ENCODE measurements around the gene RANBP17. TPM values are rescaled to one million over a fixed set of nuclear protein-coding genes. Genes with fewer than 3 reads are reported as not detected.
"Not testable (repeated sequence)": the region's sequence is repeated elsewhere in the genome, so short reads cannot be mapped to it uniquely, and the experiment has no call there.

RANBP17 gene
- total RNA-seq, 2 experiments from 2014 or later: not detected

GRCh38 chr5:171270136-171270535, 408.3 kb downstream of the RANBP17 start:
- H3K4me3 Mint-ChIP-seq: no peak overlapping the region
- no peaks in the 10 kb centered on the region for H3K9me3 Mint-ChIP-seq (ENCODE audit: low read depth)
- no peak for ATAC-seq
- H3K36me3 Mint-ChIP-seq: no peaks in the 10 kb centered on the region
- H3K27me3 Mint-ChIP-seq: peaks cover 27% of the 10 kb centered on the region
- no peak overlapping the region for H3K27ac Mint-ChIP-seq
- DNase-seq: no peak
- CTCF ChIA-PET: no interaction called here
- H3K4me1 Mint-ChIP-seq: peaks cover 14% of the 10 kb centered on the region

GRCh38 chr5:171271798-171272197, 410.0 kb downstream of the RANBP17 start:
- CTCF ChIA-PET: interaction anchor here (1.4 kb wide), 1 partner anchor 70 kb away, joined by 5 read pairs; no protein-coding TSS in a partner anchor
- H3K27me3 Mint-ChIP-seq: peaks cover 27% of the 10 kb centered on the region

GRCh38 chr5:171272996-171273970, 411.5 kb downstream of the RANBP17 start:
- Mint-ChIP-seq H3K9me3 (ENCODE audit: low read depth) (no peaks in the 10 kb centered on the region), H3K4me3 (no peak overlapping the region), H3K27ac (no peak overlapping the region), H3K27me3 (peaks cover 22% of the 10 kb centered on the region), H3K36me3 (no peaks in the 10 kb centered on the region), H3K4me1 (peaks cover 9% of the 10 kb centered on the region)
- CTCF ChIA-PET: interaction anchor here (0.8 to 1.4 kb wide), 3 partner anchors 61 to 768 kb away, joined by 3 to 8 read pairs (median 3); no protein-coding TSS in a partner anchor
- DNase-seq (peak; percentile 45), ATAC-seq (peak; percentile 36)

More at GRCh38 chr5:171271798-171272197, 410.0 kb downstream of the RANBP17 start:
- Mint-ChIP-seq H3K9me3 (ENCODE audit: low read depth) (no peaks in the 10 kb centered on the region), H3K27ac (no peak overlapping the region), H3K36me3 (no peaks in the 10 kb centered on the region), H3K4me1 (peaks cover 9% of the 10 kb centered on the region), H3K4me3 (no peak overlapping the region)
- DNase-seq: no peak
- ATAC-seq: no peak

- Mint-ChIP-seq H3K27me3 (peaks cover 35% of the 10 kb centered on the region), H3K4me1 (peaks cover 8% of the 10 kb centered on the region), H3K36me3 (no peaks in the 10 kb centered on the region), H3K9me3 (ENCODE audit: low read depth) (no peaks in the 10 kb centered on the region), H3K4me3 (no peak overlapping the region), H3K27ac (no peak overlapping the region)
- CTCF ChIA-PET: no interaction called here
- ATAC-seq (no peak), DNase-seq (no peak)
These were observed 414.2 kb downstream of the RANBP17 start for GRCh38 chr5:171275841-171276544.

GRCh38 chr5:171283753-171284152, 421.9 kb downstream of the RANBP17 start:
- H3K36me3 Mint-ChIP-seq: no peaks in the 10 kb centered on the region
- no peaks in the 10 kb centered on the region for H3K4me1 Mint-ChIP-seq
- CTCF ChIA-PET: no interaction called here
- ATAC-seq (no peak), DNase-seq (no peak)
- no peak overlapping the region for H3K27ac Mint-ChIP-seq
- no peaks in the 10 kb centered on the region for H3K9me3 Mint-ChIP-seq (ENCODE audit: low read depth)
- peaks cover 50% of the 10 kb centered on the region for H3K27me3 Mint-ChIP-seq
- no peak overlapping the region for H3K4me3 Mint-ChIP-seq

- ATAC-seq (no peak), DNase-seq (no peak)
- H3K27me3 Mint-ChIP-seq: peaks cover 47% of the 10 kb centered on the region
- no peak overlapping the region for H3K27ac Mint-ChIP-seq
- H3K36me3 Mint-ChIP-seq: no peaks in the 10 kb centered on the region
- CTCF ChIA-PET: interaction anchor here (2.1 kb wide), 1 partner anchor 78 kb away, joined by 7 read pairs; no protein-coding TSS in a partner anchor
- no peaks in the 10 kb centered on the region for H3K4me1 Mint-ChIP-seq
- H3K4me3 Mint-ChIP-seq: no peak overlapping the region
- no peaks in the 10 kb centered on the region for H3K9me3 Mint-ChIP-seq (ENCODE audit: low read depth)
These were observed 423.6 kb downstream of the RANBP17 start for GRCh38 chr5:171285465-171285864.

- CTCF ChIA-PET: no interaction called here
These were observed 426.2 kb downstream of the RANBP17 start for GRCh38 chr5:171288066-171288465.

DNA sequence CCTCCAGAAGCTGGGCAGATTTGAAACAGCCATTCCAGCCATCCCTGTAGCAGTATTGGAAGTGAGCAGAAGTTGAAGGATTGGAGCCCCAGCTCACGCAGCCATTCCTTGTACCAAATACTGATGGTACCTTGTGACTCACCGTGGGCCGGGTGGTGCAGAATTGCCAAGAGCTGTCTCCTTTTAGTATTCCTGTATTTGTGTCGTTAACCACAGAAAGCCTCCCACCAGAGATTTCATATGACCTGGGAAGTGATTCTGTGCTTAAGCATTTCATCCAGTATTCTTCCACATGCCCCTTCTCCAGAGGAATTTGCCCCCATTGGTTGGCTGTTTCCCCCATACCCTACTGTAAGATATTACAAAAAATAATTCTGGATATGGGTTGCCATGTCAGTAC, 429.6 kb downstream of the RANBP17 start:
- Mint-ChIP-seq H3K4me1 (no peaks in the 10 kb centered on the region), H3K27ac (no peak overlapping the region), H3K9me3 (ENCODE audit: low read depth) (no peaks in the 10 kb centered on the region), H3K4me3 (no peak overlapping the region), H3K36me3 (no peaks in the 10 kb centered on the region), H3K27me3 (peaks cover 42% of the 10 kb centered on the region)
- no peak for DNase-seq
- no peak for ATAC-seq
- CTCF ChIA-PET: interaction anchor here (1.2 kb wide), 1 partner anchor 84 kb away, joined by 3 read pairs; no protein-coding TSS in a partner anchor

More at GRCh38 chr5:171288066-171288465, 426.2 kb downstream of the RANBP17 start:
- H3K27ac Mint-ChIP-seq: no peak overlapping the region
- ATAC-seq: no peak
- H3K27me3 Mint-ChIP-seq: peaks cover 44% of the 10 kb centered on the region
- no peaks in the 10 kb centered on the region for H3K4me1 Mint-ChIP-seq
- no peaks in the 10 kb centered on the region for H3K9me3 Mint-ChIP-seq (ENCODE audit: low read depth)
- H3K36me3 Mint-ChIP-seq: no peaks in the 10 kb centered on the region
- DNase-seq: no peak
- no peak overlapping the region for H3K4me3 Mint-ChIP-seq

DNA sequence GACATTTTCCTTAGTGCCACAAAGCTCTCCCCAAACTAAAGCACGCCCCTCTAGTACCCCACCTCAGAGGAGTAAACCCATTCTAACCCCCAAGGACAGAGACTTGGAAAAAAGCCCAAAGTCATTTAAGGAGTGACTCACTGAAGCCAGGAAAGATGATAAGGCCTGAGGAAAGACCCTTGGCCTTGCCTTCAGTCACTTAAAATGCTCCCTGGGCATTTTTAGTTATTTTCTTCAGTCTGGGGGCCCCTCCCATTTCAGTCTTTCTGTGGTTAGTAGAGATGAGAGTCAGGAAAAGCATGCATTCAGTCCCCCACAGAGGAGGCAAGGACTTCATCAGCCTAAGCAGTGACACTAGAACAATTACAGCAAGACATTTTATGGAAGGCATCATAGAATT, 433.5 kb downstream of the RANBP17 start:
- no peak overlapping the region for H3K27ac Mint-ChIP-seq
- no peak for DNase-seq

GRCh38 chr5:171295801-171296200, 434.0 kb downstream of the RANBP17 start:
- H3K9me3 Mint-ChIP-seq (ENCODE audit: low read depth): no peaks in the 10 kb centered on the region
- CTCF ChIA-PET: no interaction called here
- H3K36me3 Mint-ChIP-seq: no peaks in the 10 kb centered on the region
- H3K4me1 Mint-ChIP-seq: no peaks in the 10 kb centered on the region
- no peak overlapping the region for H3K27ac Mint-ChIP-seq
- no peak for ATAC-seq
- H3K4me3 Mint-ChIP-seq: no peak overlapping the region
- DNase-seq: no peak
- H3K27me3 Mint-ChIP-seq: peaks cover 45% of the 10 kb centered on the region

More for the DNA sequence above, 433.5 kb downstream of the RANBP17 start:
- no peak overlapping the region for H3K4me3 Mint-ChIP-seq
- ATAC-seq: no peak
- H3K4me1 Mint-ChIP-seq: no peaks in the 10 kb centered on the region
- H3K36me3 Mint-ChIP-seq: no peaks in the 10 kb centered on the region
- CTCF ChIA-PET: no interaction called here
- H3K27me3 Mint-ChIP-seq: peaks cover 43% of the 10 kb centered on the region
- no peaks in the 10 kb centered on the region for H3K9me3 Mint-ChIP-seq (ENCODE audit: low read depth)

- H3K27ac Mint-ChIP-seq; H3K36me3 Mint-ChIP-seq; H3K4me1 Mint-ChIP-seq; H3K9me3 Mint-ChIP-seq (ENCODE audit: low read depth); ATAC-seq; DNase-seq; H3K4me3 Mint-ChIP-seq: not testable (repeated sequence)
- H3K27me3 Mint-ChIP-seq: peaks cover 54% of the 10 kb centered on the region
- CTCF ChIA-PET: interaction anchor here (1.1 kb wide), 1 partner anchor 90 kb away, joined by 3 read pairs; no protein-coding TSS in a partner anchor
These were observed 436.1 kb downstream of the RANBP17 start for GRCh38 chr5:171297941-171298340.

DNA sequence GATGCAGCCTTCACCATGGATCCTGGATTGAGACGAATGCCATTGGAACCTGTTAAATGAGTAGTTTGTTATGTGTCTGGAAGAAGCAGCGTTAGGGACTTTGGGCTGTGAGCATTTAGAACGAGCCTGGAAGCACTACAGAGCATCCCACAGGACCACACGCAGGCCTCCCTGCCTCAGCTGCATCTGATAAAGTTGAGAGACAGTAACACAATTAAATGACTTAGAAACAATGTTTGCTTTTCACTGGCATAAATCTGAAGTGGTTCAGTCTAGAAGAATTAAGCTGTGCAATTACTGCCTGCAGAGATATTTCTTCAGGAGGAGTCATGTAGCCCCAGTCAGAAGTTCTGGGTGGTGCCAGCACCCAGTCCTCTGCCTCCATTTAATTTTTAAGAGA, 437.4 kb downstream of the RANBP17 start:
- H3K27ac Mint-ChIP-seq: no peak overlapping the region
- ATAC-seq (no peak), DNase-seq (no peak)
- no peaks in the 10 kb centered on the region for H3K36me3 Mint-ChIP-seq
- CTCF ChIA-PET: no interaction called here
- no peak overlapping the region for H3K4me3 Mint-ChIP-seq
- H3K4me1 Mint-ChIP-seq: no peaks in the 10 kb centered on the region
- no peaks in the 10 kb centered on the region for H3K9me3 Mint-ChIP-seq (ENCODE audit: low read depth)
- H3K27me3 Mint-ChIP-seq: peaks cover 62% of the 10 kb centered on the region

- Mint-ChIP-seq H3K27ac (no peak overlapping the region), H3K4me3 (no peak overlapping the region), H3K36me3 (no peaks in the 10 kb centered on the region), H3K9me3 (ENCODE audit: low read depth) (no peaks in the 10 kb centered on the region), H3K4me1 (no peaks in the 10 kb centered on the region), H3K27me3 (peaks cover 65% of the 10 kb centered on the region)
- CTCF ChIA-PET: no interaction called here
- DNase-seq (no peak), ATAC-seq (no peak)
These were observed 438.0 kb downstream of the RANBP17 start for GRCh38 chr5:171299851-171300250.
